HepG2 (cell line): ENCODE measurements around the gene AMOT. TPM values are rescaled to one million over a fixed set of nuclear protein-coding genes. Genes with fewer than 3 reads are reported as not detected.

Experiments used
- ATAC-seq: fragments of 200-7000 bp; cut with Tn5 transposase; 3 replicates; pipeline ENCODE4 v1.9.1; 2020; ENCODE audit warnings: mild to moderate bottlenecking, moderate library complexity
- BruUV-seq: library from RNA; stranded (reverse); fragments of 400-500 nt; replicated peaks from 2 replicates; lab custom pipeline; 2021; lab: Mats Ljungman, UMichigan
- CTCF ChIA-PET: fragments of 300-600 bp; formaldehyde crosslinking; extraction: SDS; loops from one replicate; lab custom pipeline; 2021; ENCODE audit warnings: low total read pairs, inconsistent platforms, low intra/inter-chr PET ratio; lab: Yijun Ruan, JAX
- POLR2A ChIA-PET: fragments of 350-600 bp; sonication (Branson Sonifier 250); formaldehyde crosslinking; loops from one replicate; lab custom pipeline; 2020; ENCODE audit warnings: antibody characterized with exemption, inconsistent platforms; lab: Yijun Ruan, JAX
- DNase-seq: peaks from one replicate; pipeline ENCODE4 v3.0.0-alpha.2; 2015; ENCODE audit warnings: low spot score
- FAIRE-seq: peaks from 3 replicates; lab custom pipeline; 2011; peaks lifted over from hg19 to GRCh38; lab: Jason Lieb, UNC
- H2AFZ ChIP-seq: one replicate; pipeline ENCODE4 v1.6.1; 2011; ENCODE audit warnings: low read length, inconsistent platforms
- H3K27ac ChIP-seq: fragments of 300-600 bp; 3 replicates; pipeline ENCODE4 v1.8.0; 2011; ENCODE audit warnings: mixed run types, mild to moderate bottlenecking, mixed read lengths, low read length, inconsistent platforms; ENCODE audit not compliant: insufficient read depth; ENCODE audit errors: extremely low read length
- H3K27me3 ChIP-seq, 2 experiments: fragments of 200-600 bp in 1 of 2; 2 replicates in 1 of 2; 3 replicates in 1 of 2; pipeline versions ENCODE4 v1.6.0 to v1.8.0; 2011; ENCODE audit warnings: low read length in 2 of 2, mild to moderate bottlenecking in 2 of 2, moderate library complexity in 2 of 2, inconsistent platforms in 1 of 2; ENCODE audit not compliant: insufficient read depth in 2 of 2, control insufficient read depth in 1 of 2
- H3K36me3 ChIP-seq, 2 experiments: fragments of 200-600 bp in 1 of 2; replicated peaks in 1 of 2; 2 replicates in 1 of 2; 3 replicates in 1 of 2; pipeline versions ENCODE4 v1.5.1 to v1.8.0; 2011; ENCODE audit warnings: low read length in 2 of 2, inconsistent platforms in 1 of 2; ENCODE audit not compliant: insufficient read depth in 2 of 2, control insufficient read depth in 1 of 2
- H3K4me1 ChIP-seq: 2 replicates; pipeline ENCODE4 v1.5.1; 2012; ENCODE audit warnings: low read length, inconsistent platforms; ENCODE audit not compliant: insufficient read depth
- H3K4me2 ChIP-seq: 2 replicates; pipeline ENCODE4 v1.6.0; 2011; ENCODE audit warnings: low read depth, low read length, inconsistent platforms
- H3K4me3 ChIP-seq, 3 experiments: fragments of 200-600 bp in 1 of 3; sonication (generic), shearing (Covaris generic) in 1 of 3; replicated peaks in 1 of 3; 2 replicates each; pipeline ENCODE4 v1.5.1; 2011 to 2016; ENCODE audit warnings: low read length in 3 of 3, inconsistent platforms in 2 of 3, low read depth in 2 of 3, mild to moderate bottlenecking in 2 of 3, control low read depth in 1 of 3, mixed read lengths in 1 of 3; ENCODE audit not compliant: insufficient read depth in 1 of 3
- H3K79me2 ChIP-seq: one replicate; pipeline ENCODE4 v1.6.1; 2011; ENCODE audit warnings: low read length, inconsistent platforms; ENCODE audit not compliant: insufficient read depth
- H3K9ac ChIP-seq: 2 replicates; pipeline ENCODE4 v1.6.0; 2011; ENCODE audit warnings: mild to moderate bottlenecking, low read depth, low read length, inconsistent platforms; ENCODE audit not compliant: insufficient read depth
- H3K9me3 ChIP-seq: 2 replicates; pipeline ENCODE4 v1.5.1; 2012; ENCODE audit warnings: mild to moderate bottlenecking, low read length
- H4K20me1 ChIP-seq: 2 replicates; pipeline ENCODE4 v1.6.0; 2011; ENCODE audit warnings: inconsistent platforms, mild to moderate bottlenecking, low read length, moderate library complexity; ENCODE audit not compliant: insufficient read depth
- CBX5 ChIP-seq: sonication (generic); formaldehyde crosslinking; IDR thresholded peaks from 2 replicates; pipeline ENCODE4 v1.4.0; 2020; ENCODE audit warnings: missing genetic modification reagents, borderline replicate concordance
- CCAR2 ChIP-seq: fragments of 200-400 bp; formaldehyde crosslinking; optimal IDR thresholded peaks from 2 replicates; pipeline ENCODE3; 2018; ENCODE audit warnings: low read depth, mild to moderate bottlenecking, low read length, moderate library complexity
- DPF2 ChIP-seq: sonication (generic); formaldehyde crosslinking; IDR thresholded peaks from 2 replicates; pipeline ENCODE4 v1.4.0; 2020; ENCODE audit warnings: mild to moderate bottlenecking, low read depth, missing genetic modification reagents, borderline replicate concordance
- ZFP37 ChIP-seq: sonication (generic); formaldehyde crosslinking; IDR thresholded peaks from 2 replicates; pipeline ENCODE4 v1.4.0; 2020; ENCODE audit warnings: missing genetic modification reagents, borderline replicate concordance
- ZNF644 ChIP-seq: IDR thresholded peaks from 2 replicates; pipeline ENCODE4 v1.6.1; 2016; ENCODE audit warnings: low read depth
- ZNF710 ChIP-seq: sonication (generic); formaldehyde crosslinking; IDR thresholded peaks from 2 replicates; pipeline ENCODE4 v1.5.0; 2020; ENCODE audit warnings: mild to moderate bottlenecking, missing genetic modification reagents, borderline replicate concordance
- WGBS: methylation state at CpG from one replicate; pipeline ENCODE4 v1.1.6; 2017; ENCODE audit warnings: low lambda C conversion rate; 5-methylcytosine and 5-hydroxymethylcytosine counted together
- in situ Hi-C: cut with HindIII; loops from 2 replicates; pipeline ENCODE4 v1.10.0; 2017; ENCODE audit warnings: low pct_unique_long_range_greater_than_20kb; ENCODE audit not compliant: extremely low pct_ligation_motif_present
- intact Hi-C: fragments of 100-400 bp; cut with micrococcal nuclease; formaldehyde crosslinking; loops from one replicate; pipeline ENCODE4 v1.10.0; 2022; ENCODE audit not compliant: unreplicated experiment
- polyA plus RNA-seq, 8 experiments: library from polyadenylated mRNA; depleted of rRNA in 3 of 8; stranded (reverse) in 7 of 8; unstranded in 1 of 8; fragments of >200 nt; fragmentation: Illumina TruSeq in 4 of 8; extraction: Trizol in 4 of 8; gene quantifications; 2 replicates each; pipeline versions ENCODE4 v1.2.1 to v1.2.3, GENCODE V29; 2011 to 2016; ENCODE audit warnings: low read depth in 4 of 8, missing spikeins in 1 of 8, mixed read lengths in 1 of 8; ENCODE audit not compliant: insufficient read depth in 1 of 8
- total RNA-seq, 5 experiments: library from RNA; depleted of rRNA; stranded (reverse); fragments of >200 nt; fragmentation: Illumina TruSeq; extraction: Trizol; gene quantifications; 2 replicates each; pipeline ENCODE4 v1.2.3, GENCODE V29; 2016; ENCODE audit warnings: low read depth in 1 of 5
- TF ChIP-seq, protein P1 (sequence below): sonication (generic); formaldehyde crosslinking; IDR thresholded peaks from 2 replicates; pipeline ENCODE4 v1.5.1; 2020; ENCODE audit warnings: missing genetic modification reagents, mild to moderate bottlenecking, borderline replicate concordance
- TF ChIP-seq, protein P2 (sequence below): IDR thresholded peaks from 2 replicates; pipeline ENCODE4 v1.6.1; 2016; ENCODE audit warnings: low read depth, missing genetic modification reagents, missing compliant biosample characterization

Gene AMOT
- total and polyA plus RNA-seq, 2 of the 13 experiments (the other 11 are each of a cell fraction or from before 2014, with no cell fraction given), result 0.13 to 0.91 TPM

GRCh38 chrX:112814496-112814895, 26.1 kb downstream of the AMOT start:
- FAIRE-seq, result no peak

More at GRCh38 chrX:112814496-112814895, 26.1 kb downstream of the AMOT start:
- TF ChIP-seq CBX5 (CRISPR knock-in tag) (no peak), ZFP37 (CRISPR knock-in tag) (no peak), ZNF710 (no peak), CCAR2 (no peak), ZNF644 (CRISPR knock-in tag) (no peak), DPF2 (CRISPR knock-in tag) (no peak)
- TF ChIP-seq, protein P1, sequence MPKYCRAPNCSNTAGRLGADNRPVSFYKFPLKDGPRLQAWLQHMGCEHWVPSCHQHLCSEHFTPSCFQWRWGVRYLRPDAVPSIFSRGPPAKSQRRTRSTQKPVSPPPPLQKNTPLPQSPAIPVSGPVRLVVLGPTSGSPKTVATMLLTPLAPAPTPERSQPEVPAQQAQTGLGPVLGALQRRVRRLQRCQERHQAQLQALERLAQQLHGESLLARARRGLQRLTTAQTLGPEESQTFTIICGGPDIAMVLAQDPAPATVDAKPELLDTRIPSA (CRISPR knock-in tag), result no peak
- TF ChIP-seq, protein P2, sequence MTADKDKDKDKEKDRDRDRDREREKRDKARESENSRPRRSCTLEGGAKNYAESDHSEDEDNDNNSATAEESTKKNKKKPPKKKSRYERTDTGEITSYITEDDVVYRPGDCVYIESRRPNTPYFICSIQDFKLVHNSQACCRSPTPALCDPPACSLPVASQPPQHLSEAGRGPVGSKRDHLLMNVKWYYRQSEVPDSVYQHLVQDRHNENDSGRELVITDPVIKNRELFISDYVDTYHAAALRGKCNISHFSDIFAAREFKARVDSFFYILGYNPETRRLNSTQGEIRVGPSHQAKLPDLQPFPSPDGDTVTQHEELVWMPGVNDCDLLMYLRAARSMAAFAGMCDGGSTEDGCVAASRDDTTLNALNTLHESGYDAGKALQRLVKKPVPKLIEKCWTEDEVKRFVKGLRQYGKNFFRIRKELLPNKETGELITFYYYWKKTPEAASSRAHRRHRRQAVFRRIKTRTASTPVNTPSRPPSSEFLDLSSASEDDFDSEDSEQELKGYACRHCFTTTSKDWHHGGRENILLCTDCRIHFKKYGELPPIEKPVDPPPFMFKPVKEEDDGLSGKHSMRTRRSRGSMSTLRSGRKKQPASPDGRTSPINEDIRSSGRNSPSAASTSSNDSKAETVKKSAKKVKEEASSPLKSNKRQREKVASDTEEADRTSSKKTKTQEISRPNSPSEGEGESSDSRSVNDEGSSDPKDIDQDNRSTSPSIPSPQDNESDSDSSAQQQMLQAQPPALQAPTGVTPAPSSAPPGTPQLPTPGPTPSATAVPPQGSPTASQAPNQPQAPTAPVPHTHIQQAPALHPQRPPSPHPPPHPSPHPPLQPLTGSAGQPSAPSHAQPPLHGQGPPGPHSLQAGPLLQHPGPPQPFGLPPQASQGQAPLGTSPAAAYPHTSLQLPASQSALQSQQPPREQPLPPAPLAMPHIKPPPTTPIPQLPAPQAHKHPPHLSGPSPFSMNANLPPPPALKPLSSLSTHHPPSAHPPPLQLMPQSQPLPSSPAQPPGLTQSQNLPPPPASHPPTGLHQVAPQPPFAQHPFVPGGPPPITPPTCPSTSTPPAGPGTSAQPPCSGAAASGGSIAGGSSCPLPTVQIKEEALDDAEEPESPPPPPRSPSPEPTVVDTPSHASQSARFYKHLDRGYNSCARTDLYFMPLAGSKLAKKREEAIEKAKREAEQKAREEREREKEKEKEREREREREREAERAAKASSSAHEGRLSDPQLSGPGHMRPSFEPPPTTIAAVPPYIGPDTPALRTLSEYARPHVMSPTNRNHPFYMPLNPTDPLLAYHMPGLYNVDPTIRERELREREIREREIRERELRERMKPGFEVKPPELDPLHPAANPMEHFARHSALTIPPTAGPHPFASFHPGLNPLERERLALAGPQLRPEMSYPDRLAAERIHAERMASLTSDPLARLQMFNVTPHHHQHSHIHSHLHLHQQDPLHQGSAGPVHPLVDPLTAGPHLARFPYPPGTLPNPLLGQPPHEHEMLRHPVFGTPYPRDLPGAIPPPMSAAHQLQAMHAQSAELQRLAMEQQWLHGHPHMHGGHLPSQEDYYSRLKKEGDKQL, result no peak
- TF ChIP-seq, all 625 proteins: peak for 0
- no peak overlapping the region for H3K4me3 ChIP-seq
- ATAC-seq, result no peak
- H3K9me3 ChIP-seq, result no peaks in the 10 kb centered on the region
- POLR2A ChIA-PET, result no interaction called here
- H3K27ac ChIP-seq, result no peak overlapping the region
- DNase-seq, result no peak
- no peaks in the 10 kb centered on the region for H3K79me2 ChIP-seq
- 17% methylated on average over 1 of the region's 2 CpGs for WGBS
- intact Hi-C loops, result no loop called here
- no peaks in the 10 kb centered on the region for H3K27me3 ChIP-seq
- H4K20me1 ChIP-seq, result no peaks in the 10 kb centered on the region
- no peak overlapping the region for H3K4me2 ChIP-seq
- H3K4me1 ChIP-seq, result no peaks in the 10 kb centered on the region
- H2AFZ ChIP-seq, result no peak overlapping the region
- no TSS peak for BruUV-seq
- H3K9ac ChIP-seq, result no peak overlapping the region
- in situ Hi-C loops, result no loop called here
- no peaks in the 10 kb centered on the region for H3K36me3 ChIP-seq
- CTCF ChIA-PET, result no interaction called here
